Colon (tissue), 2 donors: ENCODE results near the gene POLR2H.

Source experiments
- FAIRE-seq: peaks from 2 replicates; lab custom pipeline; 2012; peaks lifted over from hg19 to GRCh38; lab: Jason Lieb, UNC
- donor health status: control.
- donor health status: control.

POLR2H gene

DNA sequence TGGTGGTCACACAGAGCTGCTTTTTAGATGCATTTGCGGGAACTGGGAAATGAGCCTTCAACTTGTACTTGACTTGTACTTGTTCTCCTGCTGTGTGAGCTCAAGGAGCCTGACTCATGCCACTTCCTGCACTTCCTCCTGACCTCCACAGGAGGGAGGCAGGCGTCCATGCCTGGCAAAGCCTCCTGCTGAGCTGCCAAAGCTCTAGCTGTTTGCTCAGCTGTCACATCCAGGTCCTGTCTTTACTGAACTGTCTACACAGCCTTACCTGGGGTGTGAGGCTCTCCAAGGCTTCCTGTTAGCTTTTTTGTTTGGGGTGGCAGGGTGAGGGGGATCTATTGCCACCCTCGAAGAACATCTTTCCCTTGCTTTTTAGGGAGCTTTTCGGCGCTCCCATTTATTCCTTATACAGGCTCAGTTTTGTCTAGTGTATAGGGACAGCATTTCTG is 10.1 kb downstream of the POLR2H start:
- no peak for FAIRE-seq

DNA sequence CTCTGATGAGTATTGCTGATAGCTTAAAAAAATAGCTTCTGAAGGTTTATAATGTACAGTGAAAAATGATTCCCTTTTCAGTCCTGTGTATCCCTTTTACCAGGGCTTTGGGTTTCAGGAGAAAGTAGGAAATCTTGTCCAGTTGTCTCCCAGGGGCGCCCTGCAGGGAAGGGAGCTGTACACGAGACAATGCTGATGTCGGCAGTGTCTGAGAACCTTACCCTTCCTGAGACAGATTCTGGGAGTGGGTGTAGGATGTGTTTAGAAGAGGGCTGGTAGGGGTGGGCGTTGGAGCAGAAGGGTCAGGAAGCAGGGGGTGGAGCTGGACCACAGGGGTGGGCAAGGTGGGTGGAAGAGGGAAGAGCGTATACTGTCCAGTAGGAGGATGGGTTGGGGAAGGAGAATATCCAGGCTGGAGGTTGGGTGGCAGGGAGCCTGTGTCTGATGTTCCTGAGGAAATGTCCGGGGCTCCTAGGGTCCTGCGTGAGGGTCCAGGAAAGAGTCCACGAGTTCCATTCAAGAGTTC is 10.8 kb downstream of the POLR2H start:
- no peak for FAIRE-seq

DNA sequence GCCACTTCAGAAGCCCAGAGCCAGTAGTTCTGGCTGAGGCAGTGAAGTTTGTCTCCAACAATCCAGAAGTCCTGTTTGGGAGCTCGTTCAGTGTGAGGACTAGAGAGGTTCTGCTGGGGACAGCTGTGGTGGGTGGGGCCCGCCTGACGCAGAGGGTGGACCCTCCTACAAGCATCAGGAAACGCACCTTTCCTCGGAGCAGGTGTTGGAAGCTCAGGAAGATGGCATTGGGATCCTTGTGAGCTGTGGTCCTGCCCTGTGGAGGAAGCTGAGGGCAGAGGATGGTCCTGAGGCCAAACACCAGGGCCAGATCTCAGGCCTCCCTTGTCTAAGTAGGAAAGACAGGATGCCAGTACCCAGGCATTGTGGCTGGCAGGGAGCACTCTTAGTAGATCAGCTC is 11.4 kb downstream of the POLR2H start:
- no peak for FAIRE-seq

DNA sequence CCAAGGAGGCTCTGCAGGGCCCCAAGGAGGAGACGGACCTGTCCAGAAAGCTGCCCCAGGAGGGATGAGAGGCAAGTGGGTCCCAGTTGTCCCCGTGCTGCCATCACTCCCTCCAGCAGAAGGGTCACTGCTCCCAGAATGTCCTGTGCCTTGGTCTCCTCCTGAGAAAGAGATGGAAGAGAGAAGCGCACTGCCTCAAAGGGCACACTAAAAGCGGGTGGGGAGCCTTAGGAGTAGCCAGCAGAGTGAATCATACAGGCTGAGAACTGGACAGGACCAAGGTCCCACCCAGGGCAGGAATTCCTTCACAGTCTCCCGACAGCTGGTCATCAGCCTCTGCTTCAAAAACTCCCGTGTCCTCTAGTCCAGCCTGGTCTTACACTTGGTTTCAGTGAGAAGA is 11.9 kb downstream of the POLR2H start:
- FAIRE-seq = no peak

DNA sequence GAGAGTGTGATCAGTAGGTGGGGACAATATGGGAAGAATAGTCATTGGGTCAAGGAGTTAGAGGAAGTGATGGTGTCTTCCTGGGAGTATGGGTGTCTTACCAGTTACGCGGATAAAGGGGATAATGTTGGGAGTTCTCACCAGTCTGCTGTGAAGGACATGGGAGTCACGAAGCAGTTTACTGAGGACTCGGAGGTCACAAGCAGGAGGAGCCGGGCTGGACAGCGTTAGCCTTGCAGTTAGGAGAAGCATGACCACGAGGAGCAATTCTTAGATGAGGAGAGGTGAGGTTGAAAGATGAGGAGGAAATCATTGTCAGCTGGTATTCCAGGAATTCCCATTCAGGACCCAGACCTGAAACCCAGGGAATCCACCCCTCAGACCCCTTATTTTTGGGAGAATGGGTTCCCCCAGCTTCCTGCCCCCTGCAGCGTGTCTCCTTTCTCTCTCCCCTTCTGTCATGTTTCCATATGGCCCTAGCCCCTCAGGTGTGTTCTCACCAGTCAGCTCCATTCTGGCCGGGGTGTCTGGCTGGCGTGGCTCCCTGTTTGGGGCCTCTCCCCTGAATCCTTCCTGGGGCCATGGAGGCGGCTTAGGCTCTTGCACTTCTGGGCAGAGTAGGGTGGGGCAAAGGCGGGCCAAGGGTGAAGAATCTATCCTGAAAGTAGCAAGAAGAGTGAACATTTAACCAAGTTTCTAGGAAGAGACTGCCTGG is 14.4 kb downstream of the POLR2H start:
- no peak for FAIRE-seq

DNA sequence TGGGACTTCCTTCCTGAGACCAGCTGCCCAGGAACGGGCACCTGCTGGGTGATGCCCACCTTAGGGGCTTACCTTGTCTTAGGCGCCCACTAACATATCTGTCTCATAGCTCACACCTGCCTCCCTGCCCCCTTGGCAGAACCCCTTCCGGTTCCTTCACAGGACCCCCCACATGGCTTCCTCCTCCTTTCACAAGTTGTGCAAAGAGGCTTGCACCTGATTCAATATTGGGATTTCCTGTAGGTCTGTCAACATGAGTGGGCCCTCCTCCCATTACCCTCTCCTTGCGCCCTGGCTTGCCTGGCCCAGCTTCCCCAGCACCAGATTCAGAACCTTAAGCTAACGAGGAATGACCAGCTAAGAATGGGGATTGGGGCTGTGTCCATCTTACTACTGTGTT is 15.9 kb downstream of the POLR2H start:
- FAIRE-seq = no peak

DNA sequence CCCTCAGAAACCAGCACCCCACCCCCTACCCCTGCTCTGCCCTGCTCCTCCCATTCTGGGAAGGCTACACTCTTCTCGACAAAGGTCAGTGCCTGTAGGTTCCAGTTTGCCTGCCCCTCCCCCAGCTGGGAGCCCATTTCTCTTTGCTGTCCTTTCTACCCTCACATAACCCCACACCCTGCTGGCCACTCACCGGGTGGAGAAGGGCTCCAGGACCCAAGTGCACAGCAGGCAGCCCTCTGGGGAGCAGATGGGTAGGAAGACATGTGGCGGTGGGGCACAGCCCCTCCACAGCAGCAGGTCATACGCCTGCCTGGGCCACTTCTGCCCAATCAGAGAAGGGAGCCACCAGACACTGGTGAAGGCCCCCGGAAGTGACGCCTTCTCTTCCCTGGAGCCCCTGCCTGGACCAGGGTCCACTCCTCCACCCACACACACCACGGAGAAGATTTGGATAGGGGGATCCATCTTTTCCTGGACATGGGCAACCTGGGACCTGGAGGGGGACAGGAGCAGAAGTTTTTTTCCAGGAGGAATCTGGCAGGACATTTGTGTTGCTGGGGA is 16.5 kb downstream of the POLR2H start, which contains the start of gene THPO:
Gene THPO (minus strand): TSS at position 326 of the 564 bp plus-strand sequence. CDS start 1,948 bp downstream, outside the sequence.
- FAIRE-seq = no peak

DNA sequence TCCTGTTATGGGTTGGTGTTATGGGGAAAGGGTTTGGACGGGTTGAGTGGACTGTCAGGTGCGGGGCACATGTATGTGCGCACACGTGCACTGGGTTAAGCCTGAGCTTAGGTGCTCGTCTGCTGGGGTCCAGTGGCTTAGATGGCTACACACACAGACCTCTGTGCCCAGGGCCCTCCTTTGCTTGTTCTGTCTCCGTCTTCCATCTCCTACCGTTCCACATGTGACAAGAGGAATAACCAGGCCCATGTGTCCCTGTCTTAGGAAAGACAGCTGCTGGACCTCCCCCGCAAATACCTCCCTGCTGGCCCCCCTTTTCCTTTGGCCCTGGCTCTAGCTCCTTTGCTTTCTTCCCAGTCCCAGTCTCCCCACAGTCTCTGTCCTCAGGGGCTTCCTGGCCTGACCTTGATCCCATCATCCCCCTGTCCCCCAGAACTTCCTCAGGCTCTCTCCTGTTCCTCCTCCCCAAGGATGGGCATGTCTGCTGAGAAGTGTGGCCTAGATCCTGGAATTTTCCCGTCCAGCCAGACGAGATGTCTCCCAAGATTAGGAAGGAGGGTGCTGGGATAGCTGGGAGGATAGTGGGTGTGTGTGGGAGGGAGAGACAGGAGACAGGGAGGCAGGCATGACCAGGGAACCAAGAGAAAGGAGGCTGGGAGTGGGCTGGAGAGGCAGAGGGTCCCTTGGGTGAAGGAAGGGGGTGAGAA is 17.3 kb downstream of the POLR2H start:
- FAIRE-seq = no peak

DNA sequence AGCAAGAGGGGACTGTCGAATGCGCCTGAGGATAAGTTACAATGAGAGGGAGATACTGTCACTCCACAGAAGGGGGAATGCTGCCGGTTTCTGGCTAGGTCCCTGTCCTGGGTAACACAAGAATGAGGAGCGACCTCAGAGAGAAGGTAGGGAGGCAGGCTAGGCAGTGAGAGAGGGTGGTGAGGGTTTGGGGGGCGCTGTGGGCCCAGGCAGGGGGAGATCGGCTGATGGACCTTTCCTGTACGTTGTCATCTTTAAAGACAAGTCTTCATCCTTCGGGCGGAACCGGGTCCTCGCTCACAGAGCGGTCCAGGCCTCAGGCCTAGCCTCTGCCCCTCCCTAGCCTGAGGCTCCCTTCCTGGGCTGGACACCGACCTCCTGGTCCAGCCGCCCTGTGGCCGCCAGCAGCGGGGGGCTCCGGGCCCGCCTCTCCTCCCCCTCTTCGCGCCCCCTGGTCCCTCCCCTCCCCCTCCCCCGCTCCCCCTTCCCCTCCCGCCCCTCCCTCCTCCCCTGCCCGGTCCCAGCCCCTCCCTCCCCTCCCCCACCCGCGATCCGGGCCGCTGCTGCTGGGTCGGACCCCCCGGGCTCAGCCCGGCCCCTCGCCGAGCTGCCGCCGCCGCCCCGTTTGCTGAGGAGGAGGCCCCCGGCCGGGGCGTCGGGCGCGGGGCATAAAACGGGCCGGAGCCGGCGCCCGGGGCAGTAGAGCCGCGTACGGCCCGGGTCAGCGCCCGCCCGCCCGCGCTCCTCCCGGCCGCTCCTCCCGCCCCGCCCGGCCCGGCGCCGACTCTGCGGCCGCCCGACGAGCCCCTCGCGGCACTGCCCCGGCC is 18.1 kb downstream of the POLR2H start, which contains the start of gene CHRD:
Gene CHRD (plus strand): TSS at position 697 of the 827 bp plus-strand sequence. CDS start 265 bp downstream, outside the sequence.
- FAIRE-seq = no peak

DNA sequence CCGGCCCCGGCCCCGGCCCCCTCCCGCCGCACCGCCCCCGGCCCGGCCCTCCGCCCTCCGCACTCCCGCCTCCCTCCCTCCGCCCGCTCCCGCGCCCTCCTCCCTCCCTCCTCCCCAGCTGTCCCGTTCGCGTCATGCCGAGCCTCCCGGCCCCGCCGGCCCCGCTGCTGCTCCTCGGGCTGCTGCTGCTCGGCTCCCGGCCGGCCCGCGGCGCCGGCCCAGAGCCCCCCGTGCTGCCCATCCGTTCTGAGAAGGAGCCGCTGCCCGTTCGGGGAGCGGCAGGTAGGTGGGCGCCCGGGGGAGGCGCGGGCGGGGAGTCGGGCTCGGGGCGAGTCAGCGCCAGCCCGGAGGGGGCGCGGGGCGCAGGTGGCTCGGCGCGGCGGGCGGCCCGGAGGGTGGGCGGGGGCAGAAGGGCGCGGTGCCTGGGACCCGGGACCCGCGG is 18.7 kb downstream of the POLR2H start:
- FAIRE-seq = no peak

DNA sequence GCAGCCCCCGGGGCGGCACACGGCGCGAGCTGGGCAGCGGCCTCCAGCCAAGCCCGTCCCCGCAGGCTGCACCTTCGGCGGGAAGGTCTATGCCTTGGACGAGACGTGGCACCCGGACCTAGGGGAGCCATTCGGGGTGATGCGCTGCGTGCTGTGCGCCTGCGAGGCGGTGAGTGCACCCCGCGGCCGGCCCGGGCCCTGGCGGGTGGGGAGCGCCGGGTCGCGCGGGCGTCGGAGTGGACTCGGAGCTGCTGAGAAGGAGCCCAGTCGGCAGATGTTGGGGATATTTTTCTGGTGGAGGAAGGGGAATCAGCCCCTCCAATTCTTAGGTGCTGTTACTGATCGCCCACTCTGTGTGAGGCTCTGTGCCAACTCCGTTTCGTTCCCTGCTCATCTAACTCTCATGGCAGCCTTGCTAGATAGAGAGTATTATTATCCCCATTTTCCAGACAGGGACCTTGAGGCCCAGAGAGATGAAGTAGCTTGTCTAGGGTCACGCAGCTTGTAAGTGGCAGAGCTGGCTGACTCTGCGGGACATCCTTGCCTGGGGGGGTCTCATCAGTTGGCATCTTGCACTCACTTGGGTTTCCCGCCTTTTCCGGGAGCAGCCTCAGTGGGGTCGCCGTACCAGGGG is 19.2 kb downstream of the POLR2H start:
- no peak for FAIRE-seq

DNA sequence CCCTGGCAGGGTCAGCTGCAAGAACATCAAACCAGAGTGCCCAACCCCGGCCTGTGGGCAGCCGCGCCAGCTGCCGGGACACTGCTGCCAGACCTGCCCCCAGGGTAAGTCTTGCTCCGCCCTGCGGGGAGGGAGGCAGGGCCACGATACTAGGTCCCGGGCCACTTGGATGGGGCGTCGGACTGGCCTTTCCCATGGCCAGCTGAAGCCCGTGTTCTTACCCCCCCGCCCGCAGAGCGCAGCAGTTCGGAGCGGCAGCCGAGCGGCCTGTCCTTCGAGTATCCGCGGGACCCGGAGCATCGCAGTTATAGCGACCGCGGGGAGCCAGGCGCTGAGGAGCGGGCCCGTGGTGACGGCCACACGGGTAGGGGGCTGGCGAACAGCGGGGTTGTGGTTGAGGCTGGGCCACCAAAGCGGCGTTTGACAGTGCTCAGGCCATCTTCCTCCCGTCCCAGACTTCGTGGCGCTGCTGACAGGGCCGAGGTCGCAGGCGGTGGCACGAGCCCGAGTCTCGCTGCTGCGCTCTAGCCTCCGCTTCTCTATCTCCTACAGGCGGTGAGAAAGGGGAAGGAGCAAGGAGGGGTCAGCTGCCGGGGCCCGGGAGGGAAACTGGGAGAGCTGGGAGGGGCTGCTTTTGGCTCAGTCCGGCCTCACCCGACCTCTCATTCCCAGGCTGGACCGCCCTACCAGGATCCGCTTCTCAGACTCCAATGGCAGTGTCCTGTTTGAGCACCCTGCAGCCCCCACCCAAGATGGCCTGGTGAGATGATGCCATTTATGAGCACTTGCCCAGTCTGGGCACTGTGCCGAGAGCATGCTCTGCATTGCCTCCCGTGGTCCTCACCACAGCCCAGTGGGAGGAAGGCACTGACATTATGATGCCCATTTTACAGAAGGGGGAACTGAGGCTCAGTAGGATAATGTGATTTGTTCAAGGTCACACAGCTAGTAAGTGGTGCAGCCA is 20.0 kb downstream of the POLR2H start:
- FAIRE-seq = no peak

DNA sequence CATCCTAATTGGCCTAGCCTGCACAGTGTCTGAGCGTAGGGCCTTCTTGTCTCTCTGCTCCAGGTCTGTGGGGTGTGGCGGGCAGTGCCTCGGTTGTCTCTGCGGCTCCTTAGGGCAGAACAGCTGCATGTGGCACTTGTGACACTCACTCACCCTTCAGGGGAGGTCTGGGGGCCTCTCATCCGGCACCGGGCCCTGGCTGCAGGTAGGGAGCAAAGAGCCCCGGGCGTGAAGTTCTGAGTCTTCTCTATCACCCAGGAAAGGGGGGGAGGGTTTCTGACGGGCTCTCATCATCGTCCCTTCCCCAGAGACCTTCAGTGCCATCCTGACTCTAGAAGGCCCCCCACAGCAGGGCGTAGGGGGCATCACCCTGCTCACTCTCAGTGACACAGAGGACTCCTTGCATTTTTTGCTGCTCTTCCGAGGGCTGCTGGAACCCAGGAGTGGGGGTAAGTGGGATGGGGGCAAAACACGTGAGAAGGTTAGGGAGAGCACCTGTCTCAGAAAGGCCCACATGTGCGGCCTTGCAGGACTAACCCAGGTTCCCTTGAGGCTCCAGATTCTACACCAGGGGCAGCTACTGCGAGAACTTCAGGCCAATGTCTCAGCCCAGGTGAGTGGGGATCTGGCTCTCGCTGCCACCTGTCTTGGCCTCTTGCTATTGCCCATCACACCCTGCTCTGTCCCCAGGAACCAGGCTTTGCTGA is 21.0 kb downstream of the POLR2H start:
- FAIRE-seq = no peak

DNA sequence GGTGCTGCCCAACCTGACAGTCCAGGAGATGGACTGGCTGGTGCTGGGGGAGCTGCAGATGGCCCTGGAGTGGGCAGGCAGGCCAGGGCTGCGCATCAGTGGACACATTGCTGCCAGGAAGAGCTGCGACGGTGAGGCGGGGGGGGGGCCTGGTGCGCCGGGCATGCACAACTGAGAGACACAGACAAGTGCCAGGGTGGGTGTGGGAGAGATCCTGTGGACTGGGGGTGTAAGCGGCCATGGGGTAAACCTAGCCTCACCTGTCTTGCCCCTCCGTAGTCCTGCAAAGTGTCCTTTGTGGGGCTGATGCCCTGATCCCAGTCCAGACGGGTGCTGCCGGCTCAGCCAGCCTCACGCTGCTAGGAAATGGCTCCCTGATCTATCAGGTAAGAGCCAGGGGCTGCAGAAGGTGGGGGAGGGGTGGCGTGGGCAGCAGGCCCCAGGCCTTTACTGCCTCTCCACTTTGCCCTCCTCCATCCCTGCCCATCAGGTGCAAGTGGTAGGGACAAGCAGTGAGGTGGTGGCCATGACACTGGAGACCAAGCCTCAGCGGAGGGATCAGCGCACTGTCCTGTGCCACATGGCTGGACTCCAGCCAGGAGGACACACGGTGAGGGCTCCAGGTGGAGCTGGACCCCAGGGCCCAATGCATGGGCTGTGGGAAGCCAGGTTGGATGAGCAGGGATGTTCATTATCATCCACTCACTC is 21.7 kb downstream of the POLR2H start:
- no peak for FAIRE-seq

DNA sequence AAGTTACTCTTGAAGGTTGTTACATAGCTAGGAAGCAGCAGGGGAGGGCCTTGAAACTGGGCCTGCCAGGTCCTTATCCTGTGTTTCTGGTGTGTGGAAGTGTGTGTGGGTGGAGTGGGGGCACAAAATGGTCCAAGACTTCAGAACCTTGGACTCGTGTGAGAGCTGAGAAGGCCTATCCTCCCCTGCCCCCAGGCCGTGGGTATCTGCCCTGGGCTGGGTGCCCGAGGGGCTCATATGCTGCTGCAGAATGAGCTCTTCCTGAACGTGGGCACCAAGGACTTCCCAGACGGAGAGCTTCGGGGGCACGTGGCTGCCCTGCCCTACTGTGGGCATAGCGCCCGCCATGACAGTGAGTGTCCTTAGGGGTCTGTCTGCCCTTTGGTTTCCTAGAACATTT is 22.8 kb downstream of the POLR2H start:
- no peak for FAIRE-seq

DNA sequence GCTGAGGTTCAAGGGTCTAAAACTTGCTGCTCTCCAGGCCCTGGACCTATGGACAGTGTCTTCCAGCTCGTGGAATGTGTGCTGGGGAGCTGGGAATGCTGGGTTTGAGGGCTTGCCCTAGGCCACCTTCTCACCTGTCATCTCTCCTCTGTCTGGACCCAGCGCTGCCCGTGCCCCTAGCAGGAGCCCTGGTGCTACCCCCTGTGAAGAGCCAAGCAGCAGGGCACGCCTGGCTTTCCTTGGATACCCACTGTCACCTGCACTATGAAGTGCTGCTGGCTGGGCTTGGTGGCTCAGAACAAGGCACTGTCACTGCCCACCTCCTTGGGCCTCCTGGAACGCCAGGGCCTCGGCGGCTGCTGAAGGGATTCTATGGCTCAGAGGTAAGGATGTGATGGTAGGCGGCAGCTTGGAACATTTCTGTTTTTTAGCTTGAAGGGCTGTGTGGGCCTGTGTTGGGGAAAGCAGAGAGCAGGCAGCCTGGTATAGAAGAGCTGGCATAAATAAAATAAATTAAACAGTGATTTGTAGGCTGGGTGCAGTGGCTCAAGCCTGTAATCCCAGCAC is 23.4 kb downstream of the POLR2H start:
- FAIRE-seq = no peak

DNA sequence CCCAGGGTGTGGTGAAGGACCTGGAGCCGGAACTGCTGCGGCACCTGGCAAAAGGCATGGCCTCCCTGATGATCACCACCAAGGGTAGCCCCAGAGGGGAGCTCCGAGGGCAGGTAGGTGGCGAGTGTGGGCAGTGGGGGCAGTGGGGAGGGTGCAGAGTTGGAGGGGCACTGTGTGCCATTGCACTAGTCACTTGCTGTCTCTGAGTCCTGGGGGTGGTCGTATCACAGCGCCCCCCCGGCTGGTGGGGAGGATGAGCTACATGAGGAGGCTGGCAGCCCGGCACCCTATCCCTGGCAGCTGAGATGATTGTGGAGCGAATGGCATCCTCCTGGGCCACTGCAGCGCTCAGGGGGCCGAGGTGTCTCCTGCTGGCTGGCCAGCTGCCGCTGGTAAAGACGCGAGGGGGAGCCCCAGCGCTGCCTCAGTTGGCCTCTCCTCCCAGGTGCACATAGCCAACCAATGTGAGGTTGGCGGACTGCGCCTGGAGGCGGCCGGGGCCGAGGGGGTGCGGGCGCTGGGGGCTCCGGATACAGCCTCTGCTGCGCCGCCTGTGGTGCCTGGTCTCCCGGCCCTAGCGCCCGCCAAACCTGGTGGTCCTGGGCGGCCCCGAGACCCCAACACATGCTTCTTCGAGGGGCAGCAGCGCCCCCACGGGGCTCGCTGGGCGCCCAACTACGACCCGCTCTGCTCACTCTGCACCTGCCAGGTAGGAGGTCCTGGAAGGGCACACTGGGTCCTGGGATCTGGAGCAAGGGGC is 24.7 kb downstream of the POLR2H start:
- no peak for FAIRE-seq

DNA sequence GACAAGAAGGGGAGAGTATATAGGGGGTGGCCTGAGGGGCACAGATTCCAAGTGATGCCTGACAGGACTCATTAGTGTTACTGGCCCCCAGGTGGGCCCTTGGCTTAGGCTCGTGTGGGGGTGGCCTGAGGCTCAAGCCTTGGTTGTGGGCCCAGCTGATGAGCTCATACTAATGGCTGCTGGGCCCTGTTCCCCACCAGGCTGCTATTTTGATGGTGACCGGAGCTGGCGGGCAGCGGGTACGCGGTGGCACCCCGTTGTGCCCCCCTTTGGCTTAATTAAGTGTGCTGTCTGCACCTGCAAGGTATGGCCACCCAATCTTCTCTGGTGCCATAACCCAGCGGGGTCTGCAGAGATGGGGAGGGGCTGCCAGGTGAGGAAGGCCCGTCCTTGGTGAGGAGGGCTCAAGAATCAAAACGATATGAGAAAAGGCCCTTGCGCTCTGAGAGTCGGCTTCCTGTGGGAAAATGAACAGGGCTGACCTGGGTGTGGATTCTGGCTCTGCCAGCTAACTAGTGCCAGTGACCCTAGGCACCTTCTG is 25.7 kb downstream of the POLR2H start:
- no peak for FAIRE-seq
